ENCODE measurements around the gene PGD. TPM values are rescaled to one million over a fixed set of nuclear protein-coding genes. Genes with fewer than 3 reads are reported as not detected.
A peak's percentile ranks its signal among the peaks of the same experiment; 100 is the strongest.
"Not testable (repeated sequence)": the region's sequence is repeated elsewhere in the genome, so short reads cannot be mapped to it uniquely, and the experiment has no call there.

The PGD gene
- polyA plus RNA-seq, 2 donors: 189 to 565 TPM

GRCh38 chr1:10418741-10419140 is 19.9 kb downstream of the PGD start:
- Histone ChIP-seq H3K27ac (ENCODE audit: low read depth in 2 of 2, low read length in 1 of 2) (peak overlapping the region in 1 of 2 donors; percentile 20), H3K36me3 (ENCODE audit: control insufficient read depth in 2 of 2, insufficient read depth in 2 of 2, low read length in 1 of 2) (peaks cover 2 to 26% of the 10 kb centered on the region in 2 donors)

GRCh38 chr1:10419351-10419750 is 20.5 kb downstream of the PGD start:
- Histone ChIP-seq H3K4me1 (ENCODE audit: control insufficient read depth in 2 of 2, insufficient read depth in 2 of 2, low read length in 1 of 2) (peaks cover 0 to 8% of the 10 kb centered on the region in 2 donors), H3K4me3 (ENCODE audit: low read depth in 1 of 2, low read length in 2 of 2) (no peak overlapping the region), H3K27me3 (ENCODE audit: control insufficient read depth in 1 of 2, insufficient read depth in 2 of 2, low read length in 2 of 2) (no peaks in the 10 kb centered on the region), H3K36me3 (ENCODE audit: control insufficient read depth in 2 of 2, insufficient read depth in 2 of 2, low read length in 1 of 2) (peaks cover 2 to 26% of the 10 kb centered on the region in 2 donors), H3K27ac (ENCODE audit: low read depth in 2 of 2, low read length in 1 of 2) (peak overlapping the region; percentile 66 to 76), H3K9me3 (ENCODE audit: control insufficient read depth in 2 of 2, insufficient read depth in 1 of 2, low read depth in 1 of 2, low read length in 1 of 2) (no peaks in the 10 kb centered on the region)
- 82 to 88% methylated on average over 15 of the region's 15 CpGs for WGBS, 2 donors

More at GRCh38 chr1:10418741-10419140, 19.9 kb downstream of the PGD start:
- not testable (repeated sequence) for H3K4me1 ChIP-seq (ENCODE audit: control insufficient read depth in 2 of 2, insufficient read depth in 2 of 2, low read length in 1 of 2); H3K9me3 ChIP-seq (ENCODE audit: control insufficient read depth in 2 of 2, insufficient read depth in 1 of 2, low read depth in 1 of 2, low read length in 1 of 2); H3K4me3 ChIP-seq (ENCODE audit: low read depth in 1 of 2, low read length in 2 of 2); H3K27me3 ChIP-seq (ENCODE audit: control insufficient read depth in 1 of 2, insufficient read depth in 2 of 2, low read length in 2 of 2)
- WGBS, 2 donors: 92 to 93% methylated on average over 8 of the region's 8 CpGs

GRCh38 chr1:10421637-10422036 is 22.8 kb downstream of the PGD start:
- Histone ChIP-seq H3K4me1 (ENCODE audit: control insufficient read depth in 2 of 2, insufficient read depth in 2 of 2, low read length in 1 of 2) (peaks cover 0 to 8% of the 10 kb centered on the region in 2 donors), H3K27me3 (ENCODE audit: control insufficient read depth in 1 of 2, insufficient read depth in 2 of 2, low read length in 2 of 2) (no peaks in the 10 kb centered on the region), H3K36me3 (ENCODE audit: control insufficient read depth in 2 of 2, insufficient read depth in 2 of 2, low read length in 1 of 2) (peaks cover 2 to 23% of the 10 kb centered on the region in 2 donors), H3K9me3 (ENCODE audit: control insufficient read depth in 2 of 2, insufficient read depth in 1 of 2, low read depth in 1 of 2, low read length in 1 of 2) (no peaks in the 10 kb centered on the region), H3K4me3 (ENCODE audit: low read depth in 1 of 2, low read length in 2 of 2) (no peak overlapping the region), H3K27ac (ENCODE audit: low read depth in 2 of 2, low read length in 1 of 2) (no peak overlapping the region)
- 96% methylated on average over 5 of the region's 5 CpGs for WGBS, 2 donors

- no peak overlapping the region for H3K4me3 ChIP-seq (ENCODE audit: low read depth in 1 of 2, low read length in 2 of 2)
- peaks cover 0 to 8% of the 10 kb centered on the region in 2 donors for H3K4me1 ChIP-seq (ENCODE audit: control insufficient read depth in 2 of 2, insufficient read depth in 2 of 2, low read length in 1 of 2)
- peak overlapping the region in 1 of 2 donors; percentile 21 for H3K27ac ChIP-seq (ENCODE audit: low read depth in 2 of 2, low read length in 1 of 2)
- H3K9me3 ChIP-seq (ENCODE audit: control insufficient read depth in 2 of 2, insufficient read depth in 1 of 2, low read depth in 1 of 2, low read length in 1 of 2): no peaks in the 10 kb centered on the region
- H3K27me3 ChIP-seq (ENCODE audit: control insufficient read depth in 1 of 2, insufficient read depth in 2 of 2, low read length in 2 of 2): no peaks in the 10 kb centered on the region
- H3K36me3 ChIP-seq (ENCODE audit: control insufficient read depth in 2 of 2, insufficient read depth in 2 of 2, low read length in 1 of 2): peaks cover 0 to 11% of the 10 kb centered on the region in 2 donors
- 51 to 72% methylated on average over 9 of the region's 9 CpGs for WGBS, 2 donors
Measured at GRCh38 chr1:10424034-10424433, 25.2 kb downstream of the PGD start.

- Histone ChIP-seq H3K27ac (ENCODE audit: low read depth in 2 of 2, low read length in 1 of 2) (no peak overlapping the region), H3K4me3 (ENCODE audit: low read depth in 1 of 2, low read length in 2 of 2) (no peak overlapping the region), H3K9me3 (ENCODE audit: control insufficient read depth in 2 of 2, insufficient read depth in 1 of 2, low read depth in 1 of 2, low read length in 1 of 2) (no peaks in the 10 kb centered on the region), H3K4me1 (ENCODE audit: control insufficient read depth in 2 of 2, insufficient read depth in 2 of 2, low read length in 1 of 2) (peaks cover 0 to 2% of the 10 kb centered on the region in 2 donors), H3K36me3 (ENCODE audit: control insufficient read depth in 2 of 2, insufficient read depth in 2 of 2, low read length in 1 of 2) (peaks cover 0 to 7% of the 10 kb centered on the region in 2 donors), H3K27me3 (ENCODE audit: control insufficient read depth in 1 of 2, insufficient read depth in 2 of 2, low read length in 2 of 2) (no peaks in the 10 kb centered on the region)
- WGBS, 2 donors: 83% methylated on average over 8 of the region's 8 CpGs
Measured at GRCh38 chr1:10424651-10425050, 25.8 kb downstream of the PGD start.

- not testable (repeated sequence) for H3K4me3 ChIP-seq (ENCODE audit: low read depth in 1 of 2, low read length in 2 of 2); H3K9me3 ChIP-seq (ENCODE audit: control insufficient read depth in 2 of 2, insufficient read depth in 1 of 2, low read depth in 1 of 2, low read length in 1 of 2); H3K27me3 ChIP-seq (ENCODE audit: control insufficient read depth in 1 of 2, insufficient read depth in 2 of 2, low read length in 2 of 2); H3K27ac ChIP-seq (ENCODE audit: low read depth in 2 of 2, low read length in 1 of 2); H3K36me3 ChIP-seq (ENCODE audit: control insufficient read depth in 2 of 2, insufficient read depth in 2 of 2, low read length in 1 of 2); H3K4me1 ChIP-seq (ENCODE audit: control insufficient read depth in 2 of 2, insufficient read depth in 2 of 2, low read length in 1 of 2)
- WGBS, 2 donors: 81 to 88% methylated on average over 18 to 21 of the region's 21 CpGs
Measured at GRCh38 chr1:10425826-10426534, 27.1 kb downstream of the PGD start.

GRCh38 chr1:10426535-10426848 is 27.6 kb downstream of the PGD start:
- H3K4me1 ChIP-seq (ENCODE audit: control insufficient read depth in 2 of 2, insufficient read depth in 2 of 2, low read length in 1 of 2); H3K27ac ChIP-seq (ENCODE audit: low read depth in 2 of 2, low read length in 1 of 2); H3K4me3 ChIP-seq (ENCODE audit: low read depth in 1 of 2, low read length in 2 of 2); H3K9me3 ChIP-seq (ENCODE audit: control insufficient read depth in 2 of 2, insufficient read depth in 1 of 2, low read depth in 1 of 2, low read length in 1 of 2); H3K36me3 ChIP-seq (ENCODE audit: control insufficient read depth in 2 of 2, insufficient read depth in 2 of 2, low read length in 1 of 2); H3K27me3 ChIP-seq (ENCODE audit: control insufficient read depth in 1 of 2, insufficient read depth in 2 of 2, low read length in 2 of 2): not testable (repeated sequence)
- 91 to 93% methylated on average over 12 to 21 of the region's 21 CpGs for WGBS, 2 donors

- H3K4me1 ChIP-seq (ENCODE audit: control insufficient read depth in 2 of 2, insufficient read depth in 2 of 2, low read length in 1 of 2): peaks cover 0 to 2% of the 10 kb centered on the region in 2 donors
- no peaks in the 10 kb centered on the region for H3K27me3 ChIP-seq (ENCODE audit: control insufficient read depth in 1 of 2, insufficient read depth in 2 of 2, low read length in 2 of 2)
- WGBS, 2 donors: 89 to 90% methylated on average over 5 of the region's 5 CpGs
- no peak overlapping the region for H3K27ac ChIP-seq (ENCODE audit: low read depth in 2 of 2, low read length in 1 of 2)
- no peaks in the 10 kb centered on the region for H3K9me3 ChIP-seq (ENCODE audit: control insufficient read depth in 2 of 2, insufficient read depth in 1 of 2, low read depth in 1 of 2, low read length in 1 of 2)
- H3K4me3 ChIP-seq (ENCODE audit: low read depth in 1 of 2, low read length in 2 of 2): no peak overlapping the region
- H3K36me3 ChIP-seq (ENCODE audit: control insufficient read depth in 2 of 2, insufficient read depth in 2 of 2, low read length in 1 of 2): no peaks in the 10 kb centered on the region
Measured at GRCh38 chr1:10428984-10429383, 30.1 kb downstream of the PGD start.

- no peaks in the 10 kb centered on the region for H3K36me3 ChIP-seq (ENCODE audit: control insufficient read depth in 2 of 2, insufficient read depth in 2 of 2, low read length in 1 of 2)
- WGBS, 2 donors: 13 to 14% methylated on average over 16 of the region's 16 CpGs
- H3K27ac ChIP-seq (ENCODE audit: low read depth in 2 of 2, low read length in 1 of 2): peak overlapping the region in 1 of 2 donors; percentile 3
Measured at GRCh38 chr1:10429868-10430215, 31.0 kb downstream of the PGD start.

More at GRCh38 chr1:10429868-10430215, 31.0 kb downstream of the PGD start:
- H3K27me3 ChIP-seq (ENCODE audit: control insufficient read depth in 1 of 2, insufficient read depth in 2 of 2, low read length in 2 of 2): no peaks in the 10 kb centered on the region
- H3K9me3 ChIP-seq (ENCODE audit: control insufficient read depth in 2 of 2, insufficient read depth in 1 of 2, low read depth in 1 of 2, low read length in 1 of 2): no peaks in the 10 kb centered on the region
- H3K4me1 ChIP-seq (ENCODE audit: control insufficient read depth in 2 of 2, insufficient read depth in 2 of 2, low read length in 1 of 2): peaks cover 0 to 2% of the 10 kb centered on the region in 2 donors
- peak overlapping the region; percentile 71 to 75 for H3K4me3 ChIP-seq (ENCODE audit: low read depth in 1 of 2, low read length in 2 of 2)

Measured in esophagus (tissue), 2 donors.